NCI-H2171 treated with DMSO at 0.1 percent for 48 hours (cell line): ENCODE measurements around the gene SULT4A1.

ENCODE experiments used
- DNase-seq: peaks from one replicate; lab custom pipeline; 2025; lab: John Stamatoyannopoulos, UW

The SULT4A1 gene

DNA sequence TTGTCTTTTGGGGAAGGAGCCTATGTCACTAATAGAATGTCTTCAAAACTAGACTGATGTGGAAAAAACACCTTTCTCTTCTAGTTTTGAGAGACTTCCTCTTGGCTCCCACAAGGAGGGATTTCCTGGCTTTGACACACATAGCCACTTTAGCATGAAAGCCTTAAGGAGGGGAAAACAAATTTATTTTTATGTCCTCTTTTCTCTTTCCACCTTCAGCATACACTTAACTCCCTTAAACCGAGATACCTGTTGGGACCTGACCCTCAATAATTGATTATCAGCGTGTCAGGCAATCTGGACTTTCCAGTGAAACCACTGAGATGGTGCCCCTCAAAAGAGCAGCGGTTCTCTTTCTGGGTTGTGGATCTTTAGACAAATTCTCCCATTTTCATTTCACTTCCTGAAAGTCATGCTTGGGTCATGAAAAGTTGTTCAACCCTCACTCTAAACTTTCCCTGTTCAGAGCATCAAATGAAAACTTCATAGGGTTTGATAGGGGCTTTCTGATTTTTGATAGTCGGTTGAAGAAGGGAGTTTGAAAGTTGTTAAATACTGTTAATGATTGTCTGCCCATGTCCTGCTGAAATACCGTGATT lies 59.3 kb downstream of the SULT4A1 start:
- DNase-seq = no peak

DNA sequence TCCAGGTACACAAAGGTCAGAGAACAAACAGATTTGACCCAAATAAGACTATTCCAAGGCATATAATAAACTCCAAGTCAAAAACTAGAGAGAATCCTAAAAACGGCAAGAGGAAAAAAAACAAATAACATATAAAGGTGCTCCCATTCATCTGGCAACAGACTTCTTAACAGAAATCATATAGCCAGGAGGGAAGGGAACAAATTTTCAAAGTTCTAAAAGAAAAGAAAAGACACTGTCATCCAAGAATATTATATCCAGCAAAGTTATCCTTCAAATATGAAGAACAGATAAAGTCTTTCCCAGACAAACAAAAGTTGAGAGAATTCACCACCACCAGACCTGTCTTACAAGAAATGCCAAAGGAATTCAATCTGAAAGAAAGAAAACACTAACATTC lies 61.3 kb downstream of the SULT4A1 start:
- no peak for DNase-seq

DNA sequence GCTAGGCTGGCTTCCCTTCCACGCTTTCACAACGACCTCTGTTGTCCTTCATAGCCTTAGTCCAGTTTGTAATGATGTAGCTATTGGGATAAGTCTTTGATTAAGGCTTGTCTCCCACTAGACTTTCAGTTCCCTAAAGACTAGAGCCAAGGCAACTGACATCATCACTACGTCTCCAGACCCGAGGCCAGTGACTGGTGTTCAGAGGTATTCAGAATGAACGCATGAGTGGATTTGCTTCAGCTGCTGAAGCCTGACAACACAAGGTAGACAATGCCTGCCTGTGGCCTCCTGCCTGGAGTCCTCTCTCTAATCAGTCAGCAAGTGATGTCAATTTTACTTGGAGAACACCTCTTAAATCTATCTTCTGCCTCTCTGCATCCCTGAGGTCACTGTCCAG lies 63.8 kb downstream of the SULT4A1 start:
- no peak for DNase-seq

DNA sequence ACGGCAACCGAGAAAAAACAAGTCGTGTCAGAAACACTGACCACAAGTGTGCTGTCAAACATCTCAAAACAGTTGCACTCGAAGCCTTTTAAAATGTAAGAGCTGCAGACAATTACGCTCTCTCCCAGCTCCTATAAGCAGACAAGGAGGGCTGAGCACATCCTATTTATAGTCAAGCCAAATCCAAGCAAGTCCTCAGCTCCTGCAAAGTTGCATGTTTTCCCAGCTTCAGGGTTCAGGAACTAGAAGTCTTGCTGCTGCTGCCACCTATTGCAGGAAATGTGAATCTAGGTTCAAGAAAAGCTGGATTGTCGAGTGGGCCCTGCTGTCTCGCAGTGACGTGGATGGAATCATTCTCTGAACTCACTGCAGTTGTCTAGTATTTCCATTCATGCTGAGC lies 65.7 kb downstream of the SULT4A1 start:
- DNase-seq = peak; percentile 30

DNA sequence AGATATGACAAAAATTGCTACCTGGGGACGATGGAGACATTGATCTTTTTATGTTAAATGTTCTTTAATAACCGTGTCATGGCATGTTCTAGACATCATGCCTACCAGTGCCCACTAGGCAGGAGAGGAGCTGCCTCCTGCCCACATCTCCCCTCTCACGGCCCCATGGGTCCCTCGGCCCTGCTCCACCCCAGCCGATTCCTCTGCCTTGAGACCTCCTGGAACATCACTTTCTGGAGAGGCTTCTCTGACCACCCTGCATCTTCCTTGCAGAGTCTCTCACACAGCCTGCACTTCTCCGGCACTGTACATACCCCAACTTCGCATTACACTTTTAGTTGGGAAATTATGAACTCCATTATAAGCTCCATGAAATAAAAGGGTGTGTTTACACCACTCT lies 67.0 kb downstream of the SULT4A1 start:
- no peak for DNase-seq

DNA sequence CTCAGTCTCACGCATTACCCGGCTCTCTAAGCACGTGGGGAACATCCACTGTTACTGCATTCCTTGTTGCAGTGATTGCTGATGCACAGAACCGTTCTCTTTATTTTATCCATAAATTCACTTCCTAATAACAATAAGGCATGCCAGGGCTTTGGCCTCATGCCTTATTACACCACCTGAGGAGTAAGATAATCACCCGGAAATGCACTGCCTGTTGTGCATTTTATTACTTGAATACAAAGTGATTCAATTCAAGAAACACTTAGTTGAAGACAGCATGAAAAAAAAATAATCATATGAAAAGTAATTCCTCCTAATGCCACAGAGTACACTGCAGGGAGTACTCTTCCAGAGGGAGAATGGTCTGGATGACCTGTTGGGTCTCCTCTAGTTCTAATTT lies 69.4 kb downstream of the SULT4A1 start:
- DNase-seq = no peak

DNA sequence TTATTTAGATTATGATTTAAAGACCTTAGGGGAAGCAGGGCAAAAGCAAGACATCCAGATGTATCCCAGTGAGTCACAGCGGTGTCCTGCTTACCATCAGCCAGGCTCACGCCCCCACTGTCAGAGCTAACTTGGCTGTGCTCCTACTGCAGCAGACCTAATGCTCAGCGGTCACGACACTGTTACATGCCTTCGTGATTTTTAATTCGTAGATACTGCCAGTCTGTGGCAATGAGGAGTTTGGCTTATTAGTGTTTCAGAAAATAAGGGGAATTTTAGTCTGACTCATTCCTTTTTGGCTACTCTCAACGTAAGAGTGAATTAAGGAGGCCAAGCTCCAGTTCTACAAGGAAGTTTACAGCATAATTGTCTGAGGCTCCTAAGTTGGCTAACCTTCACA lies 72.9 kb downstream of the SULT4A1 start:
- DNase-seq = no peak

DNA sequence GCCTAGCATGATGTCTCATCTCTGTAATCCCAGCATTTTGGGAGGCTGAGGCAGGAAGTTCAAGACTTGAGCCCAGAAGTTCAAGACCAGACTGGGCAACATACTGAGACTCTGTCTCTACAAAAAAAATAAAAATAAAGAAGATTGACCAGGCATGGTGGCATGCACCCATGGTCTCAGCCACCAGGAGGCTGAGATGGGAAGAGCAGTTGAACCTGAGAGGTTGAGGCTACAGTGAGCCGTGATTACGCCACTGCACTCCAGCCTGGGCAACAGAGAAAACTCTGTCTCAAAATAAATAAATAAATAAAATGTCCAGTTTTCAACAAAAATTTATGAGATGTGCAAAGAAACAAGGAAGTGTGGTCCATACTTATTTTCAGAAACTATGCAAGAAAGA lies 78.5 kb downstream of the SULT4A1 start:
- DNase-seq = no peak

DNA sequence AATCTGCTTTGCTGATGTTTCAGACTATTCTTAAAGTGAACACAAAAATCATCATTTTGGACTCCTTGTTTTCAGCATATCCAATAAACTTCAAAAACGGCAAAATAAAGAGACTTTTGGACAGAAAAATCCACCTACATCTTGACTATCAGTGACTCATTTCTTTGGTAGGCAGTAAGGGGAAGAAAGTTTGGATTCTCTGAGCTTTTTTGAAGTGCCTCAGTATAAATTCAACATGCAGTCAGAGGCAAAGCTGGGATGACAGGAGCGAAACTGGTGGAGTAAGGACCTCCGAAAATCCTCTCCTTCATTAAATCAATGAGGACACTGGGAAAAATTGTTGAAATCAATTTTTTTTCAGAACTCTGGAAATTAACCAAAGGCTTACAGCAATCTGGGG lies 79.9 kb downstream of the SULT4A1 start:
- no peak for DNase-seq

DNA sequence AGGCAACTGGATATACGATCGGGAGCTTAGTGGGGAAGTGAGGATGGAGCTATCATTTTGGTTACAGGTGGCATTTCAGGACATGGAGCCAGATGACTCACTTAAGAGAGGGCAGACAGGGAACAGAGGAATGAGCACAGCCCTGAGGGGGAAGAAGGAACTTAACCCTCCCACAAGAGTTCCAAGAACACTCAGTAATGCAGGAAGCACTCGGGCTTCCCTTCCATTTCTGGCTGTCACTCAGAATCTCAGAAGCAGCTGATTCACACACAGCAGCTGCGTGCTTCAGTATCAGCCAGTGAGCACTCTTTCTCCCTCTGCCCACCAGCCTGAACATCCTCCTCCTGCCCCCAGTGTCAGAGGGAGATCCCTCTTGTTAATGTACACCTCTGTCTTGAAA lies 85.0 kb downstream of the SULT4A1 start:
- no peak for DNase-seq

DNA sequence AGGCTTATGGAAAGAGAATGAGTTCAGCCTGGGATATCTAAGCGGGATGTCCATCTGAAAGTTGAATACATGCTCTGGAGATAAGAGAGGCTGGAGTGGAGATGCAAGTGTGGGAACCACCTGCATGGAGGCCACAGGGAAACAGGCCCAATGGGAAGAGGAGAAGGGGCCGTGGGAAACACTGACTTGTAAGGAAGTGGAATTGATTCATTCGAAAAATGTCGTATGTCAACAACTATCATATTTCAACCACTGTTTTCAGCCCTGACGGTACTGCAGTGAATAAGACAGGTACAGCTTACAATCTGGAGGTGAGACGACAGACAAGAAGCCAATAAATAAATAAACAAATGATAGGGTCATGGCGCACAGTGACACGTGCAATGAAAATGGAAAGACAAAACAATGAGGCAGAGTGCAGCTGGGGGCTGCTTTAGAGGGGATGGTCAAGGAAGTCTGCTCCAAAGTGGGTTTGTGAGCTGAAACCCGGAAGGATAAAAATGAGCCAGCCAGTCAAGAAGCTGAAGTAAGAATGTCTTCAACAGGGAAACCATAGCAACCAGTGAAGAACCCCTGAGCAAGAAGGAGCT lies 86.1 kb downstream of the SULT4A1 start:
- DNase-seq = peak; percentile 14
